ENCODE results near the gene NDUFA12.

Gene NDUFA12

DNA sequence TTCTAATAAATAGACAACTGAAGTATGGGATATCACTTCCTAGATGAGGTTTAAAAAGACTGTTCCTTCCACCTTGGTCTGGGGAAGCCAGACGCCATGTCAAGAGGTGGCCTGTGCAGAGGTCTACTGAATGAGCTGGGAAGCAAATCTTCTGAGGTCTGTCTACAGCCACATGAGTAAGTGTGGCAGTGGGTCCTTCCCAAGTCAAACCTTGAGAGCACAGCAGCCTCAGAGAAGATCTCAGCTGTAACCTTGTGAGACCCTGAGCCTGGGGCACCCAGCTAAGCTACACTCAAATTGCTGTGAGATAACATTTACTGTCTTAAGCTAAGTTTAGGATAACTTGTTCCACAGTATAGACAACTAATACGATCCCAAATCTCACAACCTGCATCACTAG, 20.2 kb downstream of the NDUFA12 start:
- TF ChIP-seq ZNF565 (CRISPR knock-in tag; conservative IDR thresholded peaks at IDR 0.05; ENCODE audit: low read depth), result no peak
- TF ChIP-seq TOX (CRISPR knock-in tag; IDR thresholded peaks at IDR 0.05; ENCODE audit: borderline replicate concordance), result no peak
- ATAC-seq, result no peak

DNA sequence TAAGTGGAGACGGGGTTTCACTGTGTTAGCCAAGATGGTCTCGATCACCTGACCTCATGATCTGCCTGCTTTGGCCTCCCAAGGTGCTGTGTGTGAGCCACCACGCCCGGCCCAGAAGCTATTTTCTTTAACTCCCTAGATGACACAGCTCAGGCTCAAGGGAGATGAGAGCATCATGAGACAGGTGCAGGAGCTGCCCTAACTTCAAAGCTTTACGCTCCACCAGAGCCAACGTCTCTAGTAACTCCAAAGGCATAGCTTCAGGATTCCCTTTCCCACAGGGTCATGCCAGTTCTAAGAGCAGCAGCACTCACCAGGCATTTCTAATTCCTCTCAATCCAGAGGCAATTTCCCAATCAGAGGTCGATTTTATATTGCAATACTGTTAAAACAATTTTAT, 21.0 kb downstream of the NDUFA12 start:
- no peak for ATAC-seq
- TF ChIP-seq ZNF565 (CRISPR knock-in tag; conservative IDR thresholded peaks at IDR 0.05; ENCODE audit: low read depth) (no peak), RARB (CRISPR knock-in tag; IDR thresholded peaks at IDR 0.05) (no peak), ZNF70 (CRISPR knock-in tag; IDR thresholded peaks at IDR 0.05) (no peak), BACH2 (CRISPR knock-in tag; IDR thresholded peaks at IDR 0.05; ENCODE audit: borderline replicate concordance) (no peak), ESRRG (CRISPR knock-in tag; IDR thresholded peaks at IDR 0.05) (no peak), OSR1 (CRISPR knock-in tag; IDR thresholded peaks at IDR 0.05) (no peak), SNAI2 (CRISPR knock-in tag; IDR thresholded peaks at IDR 0.05) (no peak), TCF4 (CRISPR knock-in tag; IDR thresholded peaks at IDR 0.05; ENCODE audit: borderline replicate concordance) (no peak), ARNTL (CRISPR knock-in tag; IDR thresholded peaks at IDR 0.05; ENCODE audit: borderline replicate concordance, low read depth) (no peak), CSDC2 (CRISPR knock-in tag; IDR thresholded peaks at IDR 0.05) (no peak)
- TF ChIP-seq, protein P1, sequence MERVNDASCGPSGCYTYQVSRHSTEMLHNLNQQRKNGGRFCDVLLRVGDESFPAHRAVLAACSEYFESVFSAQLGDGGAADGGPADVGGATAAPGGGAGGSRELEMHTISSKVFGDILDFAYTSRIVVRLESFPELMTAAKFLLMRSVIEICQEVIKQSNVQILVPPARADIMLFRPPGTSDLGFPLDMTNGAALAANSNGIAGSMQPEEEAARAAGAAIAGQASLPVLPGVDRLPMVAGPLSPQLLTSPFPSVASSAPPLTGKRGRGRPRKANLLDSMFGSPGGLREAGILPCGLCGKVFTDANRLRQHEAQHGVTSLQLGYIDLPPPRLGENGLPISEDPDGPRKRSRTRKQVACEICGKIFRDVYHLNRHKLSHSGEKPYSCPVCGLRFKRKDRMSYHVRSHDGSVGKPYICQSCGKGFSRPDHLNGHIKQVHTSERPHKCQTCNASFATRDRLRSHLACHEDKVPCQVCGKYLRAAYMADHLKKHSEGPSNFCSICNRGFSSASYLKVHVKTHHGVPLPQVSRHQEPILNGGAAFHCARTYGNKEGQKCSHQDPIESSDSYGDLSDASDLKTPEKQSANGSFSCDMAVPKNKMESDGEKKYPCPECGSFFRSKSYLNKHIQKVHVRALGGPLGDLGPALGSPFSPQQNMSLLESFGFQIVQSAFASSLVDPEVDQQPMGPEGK (CRISPR knock-in tag; IDR thresholded peaks at IDR 0.05; ENCODE audit: borderline replicate concordance), result no peak
- TF ChIP-seq, protein P2, sequence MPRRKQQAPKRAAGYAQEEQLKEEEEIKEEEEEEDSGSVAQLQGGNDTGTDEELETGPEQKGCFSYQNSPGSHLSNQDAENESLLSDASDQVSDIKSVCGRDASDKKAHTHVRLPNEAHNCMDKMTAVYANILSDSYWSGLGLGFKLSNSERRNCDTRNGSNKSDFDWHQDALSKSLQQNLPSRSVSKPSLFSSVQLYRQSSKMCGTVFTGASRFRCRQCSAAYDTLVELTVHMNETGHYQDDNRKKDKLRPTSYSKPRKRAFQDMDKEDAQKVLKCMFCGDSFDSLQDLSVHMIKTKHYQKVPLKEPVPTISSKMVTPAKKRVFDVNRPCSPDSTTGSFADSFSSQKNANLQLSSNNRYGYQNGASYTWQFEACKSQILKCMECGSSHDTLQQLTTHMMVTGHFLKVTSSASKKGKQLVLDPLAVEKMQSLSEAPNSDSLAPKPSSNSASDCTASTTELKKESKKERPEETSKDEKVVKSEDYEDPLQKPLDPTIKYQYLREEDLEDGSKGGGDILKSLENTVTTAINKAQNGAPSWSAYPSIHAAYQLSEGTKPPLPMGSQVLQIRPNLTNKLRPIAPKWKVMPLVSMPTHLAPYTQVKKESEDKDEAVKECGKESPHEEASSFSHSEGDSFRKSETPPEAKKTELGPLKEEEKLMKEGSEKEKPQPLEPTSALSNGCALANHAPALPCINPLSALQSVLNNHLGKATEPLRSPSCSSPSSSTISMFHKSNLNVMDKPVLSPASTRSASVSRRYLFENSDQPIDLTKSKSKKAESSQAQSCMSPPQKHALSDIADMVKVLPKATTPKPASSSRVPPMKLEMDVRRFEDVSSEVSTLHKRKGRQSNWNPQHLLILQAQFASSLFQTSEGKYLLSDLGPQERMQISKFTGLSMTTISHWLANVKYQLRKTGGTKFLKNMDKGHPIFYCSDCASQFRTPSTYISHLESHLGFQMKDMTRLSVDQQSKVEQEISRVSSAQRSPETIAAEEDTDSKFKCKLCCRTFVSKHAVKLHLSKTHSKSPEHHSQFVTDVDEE (CRISPR knock-in tag; IDR thresholded peaks at IDR 0.05), result no peak
- TF ChIP-seq, protein P3, sequence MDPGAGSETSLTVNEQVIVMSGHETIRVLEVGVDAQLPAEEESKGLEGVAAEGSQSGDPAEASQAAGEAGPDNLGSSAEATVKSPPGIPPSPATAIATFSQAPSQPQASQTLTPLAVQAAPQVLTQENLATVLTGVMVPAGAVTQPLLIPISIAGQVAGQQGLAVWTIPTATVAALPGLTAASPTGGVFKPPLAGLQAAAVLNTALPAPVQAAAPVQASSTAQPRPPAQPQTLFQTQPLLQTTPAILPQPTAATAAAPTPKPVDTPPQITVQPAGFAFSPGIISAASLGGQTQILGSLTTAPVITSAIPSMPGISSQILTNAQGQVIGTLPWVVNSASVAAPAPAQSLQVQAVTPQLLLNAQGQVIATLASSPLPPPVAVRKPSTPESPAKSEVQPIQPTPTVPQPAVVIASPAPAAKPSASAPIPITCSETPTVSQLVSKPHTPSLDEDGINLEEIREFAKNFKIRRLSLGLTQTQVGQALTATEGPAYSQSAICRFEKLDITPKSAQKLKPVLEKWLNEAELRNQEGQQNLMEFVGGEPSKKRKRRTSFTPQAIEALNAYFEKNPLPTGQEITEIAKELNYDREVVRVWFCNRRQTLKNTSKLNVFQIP (CRISPR knock-in tag; IDR thresholded peaks at IDR 0.05; ENCODE audit: borderline replicate concordance, low read depth), result no peak

DNA sequence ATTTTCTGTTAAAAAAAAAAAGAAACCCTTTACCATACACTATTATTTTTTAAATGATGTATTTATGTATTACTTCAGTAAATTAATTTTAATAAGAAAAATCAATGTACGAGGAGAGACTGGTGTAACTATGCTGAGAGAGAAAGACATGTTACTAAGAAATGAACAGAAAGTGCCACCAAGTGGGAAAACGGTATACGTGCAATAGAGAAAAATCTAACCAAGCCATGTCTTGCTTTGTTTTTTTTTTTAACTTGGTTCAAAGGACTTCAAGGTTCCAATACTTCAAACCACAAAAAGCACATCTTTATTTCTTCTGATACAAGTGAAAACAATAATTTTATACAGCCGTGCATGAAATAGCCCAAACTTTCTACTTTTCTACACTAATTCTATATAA, 22.9 kb downstream of the NDUFA12 start:
- TF ChIP-seq PPARA (CRISPR knock-in tag; IDR thresholded peaks at IDR 0.05; ENCODE audit: borderline replicate concordance) (no peak), CSDC2 (CRISPR knock-in tag; IDR thresholded peaks at IDR 0.05) (no peak), SNAI2 (CRISPR knock-in tag; IDR thresholded peaks at IDR 0.05) (no peak), ISL1 (CRISPR knock-in tag; IDR thresholded peaks at IDR 0.05) (no peak)
- TF ChIP-seq, protein P2 (CRISPR knock-in tag; IDR thresholded peaks at IDR 0.05), result no peak
- ATAC-seq, result no peak

DNA sequence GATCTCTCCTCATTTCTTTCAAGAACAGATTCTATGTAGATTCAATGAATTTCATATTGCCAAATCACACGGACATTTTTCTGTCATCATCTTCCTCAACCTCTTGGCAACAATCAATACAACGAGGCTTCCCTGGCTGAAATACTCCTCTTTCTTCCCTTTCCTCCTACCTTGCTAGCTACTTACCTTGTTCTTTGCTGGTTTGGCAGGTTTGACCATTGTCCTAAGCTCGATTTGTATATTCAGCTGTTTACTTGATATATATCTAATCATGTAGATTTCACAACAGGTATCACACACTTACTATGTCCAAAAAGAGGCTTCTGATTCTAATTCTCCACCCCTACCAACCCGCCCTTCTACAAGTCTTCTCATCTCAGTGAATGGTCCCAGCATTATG, 23.6 kb downstream of the NDUFA12 start:
- ATAC-seq, result no peak
- TF ChIP-seq TOX (CRISPR knock-in tag; IDR thresholded peaks at IDR 0.05; ENCODE audit: borderline replicate concordance) (no peak), CSDC2 (CRISPR knock-in tag; IDR thresholded peaks at IDR 0.05) (no peak), ZNF70 (CRISPR knock-in tag; IDR thresholded peaks at IDR 0.05) (no peak), TCF4 (CRISPR knock-in tag; IDR thresholded peaks at IDR 0.05; ENCODE audit: borderline replicate concordance) (no peak), RARB (CRISPR knock-in tag; IDR thresholded peaks at IDR 0.05) (no peak)
- TF ChIP-seq, protein P3 (CRISPR knock-in tag; IDR thresholded peaks at IDR 0.05; ENCODE audit: borderline replicate concordance, low read depth), result no peak
- TF ChIP-seq, protein P1 (CRISPR knock-in tag; IDR thresholded peaks at IDR 0.05; ENCODE audit: borderline replicate concordance), result no peak
- TF ChIP-seq, protein P2 (CRISPR knock-in tag; IDR thresholded peaks at IDR 0.05), result no peak

Data from SK-N-SH treated with all-trans-retinoic acid at 6 μM for 48 hours (cell line).